Parathyroid adenoma (tissue), 2 donors: ENCODE results near the gene PTPN6.

Experiments used
- H2AFZ ChIP-seq: fragments of 300-600 bp; sonication (generic); one replicate; pipeline ENCODE4 v1.7.0; 2017; ENCODE audit warnings: antibody characterized with exemption, mild to moderate bottlenecking
- H3K27ac ChIP-seq: fragments of 300-600 bp; sonication (generic); one replicate; pipeline ENCODE4 v1.7.0; 2017
- H3K27me3 ChIP-seq: fragments of 300-600 bp; sonication (generic); one replicate; pipeline ENCODE4 v1.7.0; 2017; ENCODE audit warnings: low read length; ENCODE audit not compliant: control insufficient read depth, insufficient read depth
- H3K36me3 ChIP-seq: fragments of 300-600 bp; sonication (generic); one replicate; pipeline ENCODE4 v1.7.0; 2017; ENCODE audit warnings: low read length; ENCODE audit not compliant: control insufficient read depth, insufficient read depth
- H3K4me1 ChIP-seq: fragments of 300-600 bp; sonication (generic); one replicate; pipeline ENCODE4 v1.7.0; 2017; ENCODE audit warnings: control low read depth
- H3K4me2 ChIP-seq: fragments of 300-600 bp; sonication (generic); one replicate; pipeline ENCODE4 v1.7.0; 2017; ENCODE audit warnings: low read length
- H3K4me3 ChIP-seq: fragments of 300-600 bp; sonication (generic); one replicate; pipeline ENCODE4 v1.7.0; 2017; ENCODE audit warnings: low read depth, low read length
- H3K79me2 ChIP-seq: fragments of 300-600 bp; sonication (generic); one replicate; pipeline ENCODE4 v1.7.0; 2017; ENCODE audit warnings: control low read depth
- H3K9ac ChIP-seq: fragments of 300-600 bp; sonication (generic); one replicate; pipeline ENCODE4 v1.7.0; 2017; ENCODE audit warnings: mild to moderate bottlenecking
- H3K9me3 ChIP-seq: fragments of 300-600 bp; sonication (generic); one replicate; pipeline ENCODE4 v1.7.0; 2017; ENCODE audit warnings: low read length; ENCODE audit not compliant: control insufficient read depth
- CTCF ChIP-seq: fragments of 300-600 bp; sonication (generic); IDR thresholded peaks from one replicate; pipeline ENCODE4 v1.7.0; 2017; ENCODE audit warnings: antibody characterized with exemption, mild to moderate bottlenecking
- donor health status: primary hyperparathyroidism.

The PTPN6 gene

GRCh38 chr12:6928022-6928702 lies 23.0 kb upstream of the PTPN6 start:
- no peak for TF ChIP-seq CTCF
- Histone ChIP-seq H2AFZ (peak overlapping the region; percentile 57), H3K27me3 (no peaks in the 10 kb centered on the region), H3K27ac (peak overlapping the region; percentile 90), H3K9me3 (no peaks in the 10 kb centered on the region), H3K4me2 (peak overlapping the region; percentile 66), H3K79me2 (peaks cover 30% of the 10 kb centered on the region), H3K4me3 (peak overlapping the region; percentile 83), H3K4me1 (peaks cover 44% of the 10 kb centered on the region), H3K36me3 (no peaks in the 10 kb centered on the region), H3K9ac (peak overlapping the region; percentile 98)

GRCh38 chr12:6928703-6929407 lies 22.3 kb upstream of the PTPN6 start:
- Histone ChIP-seq H3K4me1 (peaks cover 50% of the 10 kb centered on the region), H3K27ac (peak overlapping the region; percentile 90), H3K4me2 (peak overlapping the region; percentile 66), H3K27me3 (no peaks in the 10 kb centered on the region), H2AFZ (peak overlapping the region; percentile 57), H3K4me3 (peak overlapping the region; percentile 83), H3K79me2 (peaks cover 30% of the 10 kb centered on the region), H3K36me3 (no peaks in the 10 kb centered on the region), H3K9me3 (no peaks in the 10 kb centered on the region), H3K9ac (peak overlapping the region; percentile 98)
- no peak for TF ChIP-seq CTCF

GRCh38 chr12:6929466-6930452 lies 21.4 kb upstream of the PTPN6 start:
- no peak overlapping the region for H2AFZ ChIP-seq
- no peaks in the 10 kb centered on the region for H3K9me3 ChIP-seq
- peaks cover 30% of the 10 kb centered on the region for H3K79me2 ChIP-seq
- no peaks in the 10 kb centered on the region for H3K27me3 ChIP-seq
- H3K4me1 ChIP-seq: peaks cover 46% of the 10 kb centered on the region
- H3K4me3 ChIP-seq: peak overlapping the region; percentile 83
- H3K36me3 ChIP-seq: no peaks in the 10 kb centered on the region
- H3K4me2 ChIP-seq: peak overlapping the region; percentile 66
- no peak overlapping the region for H3K9ac ChIP-seq
- H3K27ac ChIP-seq: peak overlapping the region; percentile 90
- TF ChIP-seq CTCF: no peak

- peaks cover 25% of the 10 kb centered on the region for H3K79me2 ChIP-seq
- no peaks in the 10 kb centered on the region for H3K36me3 ChIP-seq
- peak overlapping the region; percentile 66 for H3K27ac ChIP-seq
- H3K4me1 ChIP-seq: peaks cover 24% of the 10 kb centered on the region
- no peaks in the 10 kb centered on the region for H3K9me3 ChIP-seq
- H2AFZ ChIP-seq: no peak overlapping the region
- no peak overlapping the region for H3K4me2 ChIP-seq
- no peaks in the 10 kb centered on the region for H3K27me3 ChIP-seq
- H3K9ac ChIP-seq: no peak overlapping the region
- no peak for TF ChIP-seq CTCF
- no peak overlapping the region for H3K4me3 ChIP-seq
Observed at GRCh38 chr12:6932766-6933165, 18.4 kb upstream of the PTPN6 start.
